ENCODE data around the gene DDIAS.
"Not testable (repeated sequence)": the region's sequence is repeated elsewhere in the genome, so short reads cannot be mapped to it uniquely, and the experiment has no call there.

The DDIAS gene

DNA sequence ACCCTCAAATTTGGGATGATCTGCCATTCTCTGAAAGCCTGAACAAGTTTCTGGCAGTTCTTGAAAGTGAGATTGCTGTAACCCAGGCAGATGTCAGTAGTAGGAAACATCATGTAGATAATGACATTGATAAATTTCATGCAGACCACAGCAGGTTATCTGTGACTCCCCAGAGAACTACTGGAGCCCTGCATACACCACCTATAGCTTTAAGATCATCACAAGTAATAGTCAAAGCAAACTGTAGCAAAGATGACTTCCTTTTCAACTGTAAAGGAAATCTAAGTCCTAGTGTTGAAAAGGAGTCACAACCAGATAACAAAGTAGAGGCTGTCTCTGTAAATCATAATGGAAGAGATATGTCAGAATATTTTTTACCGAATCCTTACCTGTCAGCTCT lies 31.0 kb downstream of the DDIAS start:
- Mint-ChIP-seq H3K4me3 (no peak overlapping the region), H3K36me3 (peaks cover 4% of the 10 kb centered on the region), H3K9me3 (no peaks in the 10 kb centered on the region), H3K27ac (no peak overlapping the region), H3K4me1 (peaks cover 38% of the 10 kb centered on the region), H3K27me3 (no peaks in the 10 kb centered on the region)

DNA sequence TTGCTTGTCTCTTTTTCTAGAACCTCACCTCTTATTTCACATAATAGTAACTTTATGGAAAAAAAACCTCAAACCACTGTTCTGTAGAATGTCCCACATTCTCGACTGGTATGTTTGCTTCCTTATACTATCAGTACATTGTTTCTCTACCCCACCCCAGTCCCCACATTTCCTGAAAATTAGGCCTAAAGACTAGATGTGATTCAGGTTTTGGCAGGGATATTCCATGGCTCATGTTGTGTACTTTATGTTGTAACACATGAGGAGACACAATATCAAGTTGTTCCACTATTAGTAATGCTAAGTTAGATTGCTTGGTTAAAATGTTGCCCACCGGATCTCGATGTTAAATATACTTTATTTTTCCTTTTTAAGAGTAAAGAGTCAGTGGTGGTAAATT lies 34.7 kb downstream of the DDIAS start:
- H3K4me1 Mint-ChIP-seq, result peaks cover 38% of the 10 kb centered on the region
- H3K27me3 Mint-ChIP-seq, result no peaks in the 10 kb centered on the region
- H3K27ac Mint-ChIP-seq, result no peak overlapping the region
- no peak overlapping the region for H3K4me3 Mint-ChIP-seq
- H3K36me3 Mint-ChIP-seq, result peaks cover 7% of the 10 kb centered on the region
- H3K9me3 Mint-ChIP-seq, result no peaks in the 10 kb centered on the region

DNA sequence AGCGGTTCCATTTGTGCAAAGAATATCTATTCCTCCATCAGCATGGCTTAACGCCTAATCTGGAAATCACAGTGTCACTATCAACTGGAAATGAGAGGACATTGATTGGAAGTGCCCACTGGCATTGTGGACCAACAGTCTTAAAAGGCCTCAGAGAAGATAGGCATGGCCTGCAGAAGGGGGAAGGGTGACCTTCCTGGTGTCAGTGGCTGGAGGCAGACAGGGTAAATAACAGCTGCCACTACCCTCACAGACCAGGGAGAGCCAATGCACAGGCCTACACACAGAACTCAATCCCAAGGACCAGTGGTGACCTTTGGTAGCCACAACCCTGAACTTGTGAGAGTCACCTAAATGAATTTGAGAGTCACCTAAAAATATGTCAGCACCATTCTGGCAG lies 36.0 kb downstream of the DDIAS start:
- no peak overlapping the region for H3K4me3 Mint-ChIP-seq

DNA sequence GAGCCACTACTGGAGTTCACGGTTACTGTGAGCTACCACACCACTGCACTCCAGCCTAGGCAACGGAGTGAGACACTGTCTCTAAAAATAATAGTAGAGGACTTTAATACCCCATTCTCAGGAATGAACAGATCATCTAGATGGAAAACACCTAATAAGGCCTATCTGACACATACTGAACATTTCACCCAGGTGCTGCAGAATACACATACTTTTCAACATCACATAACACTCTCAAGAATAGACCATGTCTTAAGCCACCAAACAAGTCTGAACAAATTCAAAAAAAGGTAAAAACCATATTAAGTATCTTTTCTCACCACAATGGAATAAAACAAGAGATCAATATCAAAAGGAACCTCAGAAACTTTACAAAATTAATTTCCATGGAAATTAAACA lies 37.9 kb downstream of the DDIAS start:
- H3K9me3 Mint-ChIP-seq, result no peaks in the 10 kb centered on the region
- no peaks in the 10 kb centered on the region for H3K27me3 Mint-ChIP-seq
- peaks cover 3% of the 10 kb centered on the region for H3K36me3 Mint-ChIP-seq
- no peak overlapping the region for H3K4me3 Mint-ChIP-seq
- H3K4me1 Mint-ChIP-seq, result peaks cover 25% of the 10 kb centered on the region
- peak overlapping the region; percentile 71 for H3K27ac Mint-ChIP-seq

More for the DNA sequence above, 36.0 kb downstream of the DDIAS start:
- Mint-ChIP-seq H3K4me1 (peaks cover 38% of the 10 kb centered on the region), H3K27me3 (no peaks in the 10 kb centered on the region), H3K9me3 (no peaks in the 10 kb centered on the region), H3K36me3 (peaks cover 7% of the 10 kb centered on the region), H3K27ac (no peak overlapping the region)

DNA sequence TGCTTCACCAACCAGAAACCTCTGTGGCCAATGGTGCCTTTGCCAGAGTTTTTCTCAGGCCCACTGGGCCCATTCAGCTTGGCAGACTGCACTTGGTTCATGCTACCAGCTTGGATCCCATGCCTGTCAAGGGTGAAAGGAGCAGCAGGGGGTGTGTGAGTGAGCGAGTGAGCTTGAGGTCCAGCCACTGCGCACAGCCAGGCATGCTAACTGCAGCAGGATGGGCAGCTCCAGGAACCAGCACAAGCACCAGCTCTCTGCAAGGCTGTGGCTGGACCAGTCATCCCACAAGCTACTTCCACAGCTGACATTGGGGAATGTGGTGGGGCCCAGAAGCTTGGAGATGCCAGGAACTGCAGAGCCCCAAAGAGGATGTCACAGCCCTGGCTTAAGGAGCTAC lies 40.8 kb downstream of the DDIAS start:
- Mint-ChIP-seq H3K4me3 (no peak overlapping the region), H3K27me3 (no peaks in the 10 kb centered on the region), H3K9me3 (no peaks in the 10 kb centered on the region), H3K27ac (no peak overlapping the region), H3K4me1 (peaks cover 28% of the 10 kb centered on the region), H3K36me3 (peaks cover 5% of the 10 kb centered on the region)

DNA sequence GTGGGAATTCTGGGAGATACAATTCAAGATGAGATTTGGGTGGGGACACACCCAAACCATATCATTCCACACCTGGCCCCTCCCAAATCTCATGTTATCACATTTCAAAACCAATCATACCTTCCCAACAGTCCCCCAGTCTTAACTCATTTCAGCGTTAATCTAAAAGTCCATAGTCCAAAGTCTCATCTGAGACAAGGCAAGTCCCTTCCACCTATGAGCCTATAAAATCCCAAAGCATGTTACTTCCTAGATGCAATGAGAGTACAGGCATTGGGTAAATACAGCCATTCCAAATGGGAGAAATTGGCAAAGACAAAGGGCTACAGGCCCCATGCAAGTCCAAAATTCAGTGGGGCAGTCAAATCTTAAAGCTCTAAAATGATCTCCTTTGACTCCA lies 41.9 kb downstream of the DDIAS start:
- H3K27me3 Mint-ChIP-seq, H3K4me3 Mint-ChIP-seq, H3K9me3 Mint-ChIP-seq, H3K36me3 Mint-ChIP-seq, H3K27ac Mint-ChIP-seq: not testable (repeated sequence)
- peaks cover 33% of the 10 kb centered on the region for H3K4me1 Mint-ChIP-seq

DNA sequence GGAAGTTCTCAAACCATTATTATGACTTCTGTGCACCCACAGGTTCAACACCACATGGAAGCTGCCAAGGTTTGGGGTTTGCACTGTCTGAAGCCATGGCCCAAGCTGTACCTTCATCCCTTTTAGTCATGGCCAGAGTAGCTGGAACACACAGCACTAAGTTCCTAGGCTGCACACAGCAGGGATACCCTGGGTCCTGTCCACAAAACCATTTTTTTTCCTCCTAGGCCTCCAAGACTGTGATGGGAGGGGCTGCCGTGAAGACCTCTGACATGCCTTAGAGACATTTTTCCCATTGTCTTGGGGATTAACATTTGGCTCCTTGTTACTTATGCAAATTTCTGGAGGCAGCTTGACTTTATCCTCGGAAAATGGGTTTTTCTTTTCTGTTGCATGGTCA lies 42.7 kb downstream of the DDIAS start:
- Mint-ChIP-seq H3K27me3 (no peaks in the 10 kb centered on the region), H3K4me3 (no peak overlapping the region), H3K9me3 (peaks cover 7% of the 10 kb centered on the region), H3K4me1 (peaks cover 37% of the 10 kb centered on the region), H3K36me3 (peaks cover 5% of the 10 kb centered on the region), H3K27ac (no peak overlapping the region)

DNA sequence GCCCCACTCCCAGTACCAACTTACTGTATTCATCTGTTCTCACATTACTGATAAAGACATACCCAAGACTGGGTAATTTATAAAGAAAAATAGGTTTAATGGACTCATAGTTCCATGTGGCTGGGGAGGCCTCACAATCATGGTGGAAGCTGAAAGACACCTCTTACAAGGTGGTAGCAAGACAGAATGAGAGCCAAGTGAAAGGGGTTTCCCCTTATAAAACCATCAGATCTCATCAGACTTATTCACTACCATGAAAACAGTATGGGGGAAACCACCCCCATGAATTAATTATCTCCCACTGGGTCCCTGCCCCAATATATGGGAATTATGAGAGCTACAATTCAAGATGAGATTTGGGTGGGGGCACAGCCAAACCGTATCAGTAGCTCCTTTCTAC lies 43.5 kb downstream of the DDIAS start:
- not testable (repeated sequence) for H3K36me3 Mint-ChIP-seq, H3K4me3 Mint-ChIP-seq, H3K27me3 Mint-ChIP-seq
- peak overlapping the region; percentile 13 for H3K27ac Mint-ChIP-seq
- H3K4me1 Mint-ChIP-seq, result peaks cover 36% of the 10 kb centered on the region
- H3K9me3 Mint-ChIP-seq, result peaks cover 11% of the 10 kb centered on the region

DNA sequence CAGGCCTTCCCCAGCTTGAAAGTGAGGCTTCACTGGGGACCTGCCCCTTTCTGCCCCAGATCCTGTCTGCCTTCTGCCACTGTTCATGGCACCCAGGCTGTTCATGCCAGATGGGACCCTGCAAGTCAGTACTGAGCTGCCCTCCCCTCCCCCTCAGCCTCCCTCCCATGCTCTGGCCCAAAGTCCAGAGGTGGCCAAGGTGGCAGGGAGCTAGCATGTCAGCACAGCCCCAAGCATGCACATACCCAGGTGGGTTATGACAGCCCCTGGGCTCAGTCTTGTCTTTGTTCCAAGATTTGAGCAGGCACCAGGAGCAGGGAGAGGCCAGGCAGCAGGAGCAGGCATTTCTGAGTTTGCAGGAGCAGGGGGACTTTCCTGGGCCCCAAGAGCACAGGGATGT lies 44.1 kb downstream of the DDIAS start:
- Mint-ChIP-seq H3K4me3 (no peak overlapping the region), H3K4me1 (peaks cover 32% of the 10 kb centered on the region), H3K36me3 (peaks cover 7% of the 10 kb centered on the region), H3K9me3 (peaks cover 11% of the 10 kb centered on the region), H3K27ac (no peak overlapping the region), H3K27me3 (no peaks in the 10 kb centered on the region)

DNA sequence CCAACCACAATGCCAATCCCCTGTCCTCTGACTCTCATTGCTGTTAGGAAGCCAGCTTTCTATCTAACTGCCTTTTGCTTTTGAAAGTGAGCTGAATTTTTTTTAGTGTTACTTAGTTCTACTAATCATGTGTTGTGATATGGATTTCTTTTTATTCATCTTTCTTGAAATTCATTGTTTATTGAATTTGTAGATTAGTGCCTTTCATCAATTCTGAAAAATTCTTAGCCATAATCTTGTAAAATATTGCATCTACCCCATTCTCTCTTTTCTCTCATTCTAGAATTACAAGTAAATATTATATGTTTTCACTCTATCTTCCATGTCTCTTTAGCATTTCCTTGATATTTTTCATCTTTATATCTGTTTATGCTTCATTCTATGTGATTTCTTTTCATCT lies 47.8 kb downstream of the DDIAS start:
- Mint-ChIP-seq H3K27me3 (no peaks in the 10 kb centered on the region), H3K27ac (no peak overlapping the region), H3K4me1 (peaks cover 23% of the 10 kb centered on the region), H3K36me3 (peaks cover 24% of the 10 kb centered on the region), H3K9me3 (peaks cover 23% of the 10 kb centered on the region), H3K4me3 (no peak overlapping the region)

DNA sequence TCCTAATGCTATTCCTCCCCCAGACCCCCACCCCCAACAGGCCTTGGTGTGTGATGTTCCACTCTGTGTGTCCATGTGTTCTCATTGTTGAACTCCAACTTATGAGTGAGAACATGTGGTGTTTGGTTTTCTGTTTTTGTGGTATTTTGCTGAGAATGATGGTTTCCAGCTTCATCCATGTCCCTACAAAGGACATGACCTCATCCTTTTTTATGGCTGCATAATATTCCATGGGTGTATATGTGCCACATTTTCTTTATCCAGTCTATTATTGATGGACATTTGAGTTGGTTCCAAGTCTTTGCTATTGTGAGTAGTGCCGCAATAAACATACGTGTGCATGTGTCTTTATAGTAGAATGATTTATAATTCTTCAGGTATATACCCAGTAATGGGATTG lies 49.0 kb downstream of the DDIAS start:
- H3K4me3 Mint-ChIP-seq, H3K27me3 Mint-ChIP-seq, H3K27ac Mint-ChIP-seq: not testable (repeated sequence)
- Mint-ChIP-seq H3K36me3 (peaks cover 33% of the 10 kb centered on the region), H3K4me1 (peaks cover 26% of the 10 kb centered on the region), H3K9me3 (peaks cover 31% of the 10 kb centered on the region)

DNA sequence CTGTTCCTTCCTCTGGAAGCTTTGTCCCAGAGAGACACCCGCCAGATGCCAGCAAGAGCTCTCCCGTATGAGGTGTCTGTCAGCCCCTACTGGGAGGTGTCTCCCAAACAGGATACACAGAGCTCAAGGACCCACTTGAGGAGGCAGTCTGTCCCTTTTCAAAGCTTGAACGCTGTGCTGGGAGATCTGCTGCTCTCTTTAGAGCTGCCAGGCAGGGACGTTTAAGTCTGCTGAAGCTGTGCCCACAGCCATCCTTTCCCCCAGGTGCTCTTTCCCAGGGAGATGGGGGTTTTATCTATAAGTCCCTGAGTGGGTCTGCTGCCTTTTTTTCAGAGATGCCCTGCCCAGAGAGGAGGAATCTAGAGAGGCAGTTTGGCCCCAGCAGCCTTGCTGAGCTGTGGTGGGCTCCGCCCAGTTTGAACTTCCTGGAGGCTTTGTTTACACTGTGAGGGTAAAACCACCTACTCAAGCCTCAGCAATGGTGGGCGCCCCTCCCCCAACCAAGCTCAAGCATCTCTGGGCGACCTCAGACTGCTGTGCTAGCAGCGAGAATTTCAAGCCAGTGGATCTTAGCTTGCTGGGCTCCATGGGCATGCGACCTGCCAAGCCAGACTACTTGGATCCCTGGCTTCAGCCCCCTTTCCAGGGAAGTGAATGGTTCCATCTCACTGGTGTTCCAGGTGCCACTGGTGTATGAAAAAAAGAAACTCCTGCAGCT lies 54.4 kb downstream of the DDIAS start:
- H3K4me3 Mint-ChIP-seq, result peak overlapping the region; percentile 41
- not testable (repeated sequence) for H3K27ac Mint-ChIP-seq, H3K27me3 Mint-ChIP-seq
- H3K9me3 Mint-ChIP-seq, result peaks cover 31% of the 10 kb centered on the region
- H3K4me1 Mint-ChIP-seq, result peaks cover 62% of the 10 kb centered on the region
- H3K36me3 Mint-ChIP-seq, result peaks cover 40% of the 10 kb centered on the region

DNA sequence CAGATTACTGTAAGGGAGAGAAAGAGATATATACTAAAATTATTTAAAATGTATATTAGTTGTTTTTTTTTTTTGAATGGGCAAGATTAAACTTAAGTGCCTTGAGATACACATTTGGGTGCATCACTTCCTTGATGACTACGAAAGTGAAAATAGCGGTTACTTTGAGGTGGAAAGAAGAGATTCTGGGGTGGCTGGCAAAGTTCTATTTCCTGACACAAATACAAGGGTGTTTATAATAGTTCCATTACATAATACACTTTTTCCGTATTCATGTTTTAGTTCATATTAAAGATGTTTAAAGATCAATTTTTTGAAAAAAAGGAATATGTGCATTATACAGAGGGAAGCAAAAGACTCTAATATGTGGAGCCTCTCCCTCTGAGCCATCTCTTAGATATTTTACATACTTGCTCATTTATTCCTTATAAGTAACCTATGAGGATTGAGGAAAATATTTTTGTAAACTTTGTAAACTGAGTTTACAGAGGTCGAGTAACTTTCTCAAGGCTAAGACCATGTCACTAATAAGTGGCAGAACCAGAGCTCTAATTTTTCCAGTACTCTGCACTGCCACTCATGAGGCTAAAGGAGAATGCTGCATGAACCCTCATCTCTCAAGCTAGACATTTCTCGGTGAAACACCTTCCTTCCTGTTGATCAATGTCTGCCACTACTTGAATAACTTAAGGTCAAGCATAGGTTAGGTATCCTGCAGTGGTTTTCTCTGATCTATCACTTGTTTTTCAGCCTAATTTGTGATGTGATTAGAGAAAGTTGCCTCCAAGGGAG lies 58.6 kb downstream of the DDIAS start:
- Mint-ChIP-seq H3K9me3 (peaks cover 13% of the 10 kb centered on the region), H3K4me3 (peak overlapping the region; percentile 68), H3K27ac (peak overlapping the region; percentile 84), H3K4me1 (peaks cover 90% of the 10 kb centered on the region), H3K36me3 (peaks cover 13% of the 10 kb centered on the region), H3K27me3 (no peaks in the 10 kb centered on the region)

DNA sequence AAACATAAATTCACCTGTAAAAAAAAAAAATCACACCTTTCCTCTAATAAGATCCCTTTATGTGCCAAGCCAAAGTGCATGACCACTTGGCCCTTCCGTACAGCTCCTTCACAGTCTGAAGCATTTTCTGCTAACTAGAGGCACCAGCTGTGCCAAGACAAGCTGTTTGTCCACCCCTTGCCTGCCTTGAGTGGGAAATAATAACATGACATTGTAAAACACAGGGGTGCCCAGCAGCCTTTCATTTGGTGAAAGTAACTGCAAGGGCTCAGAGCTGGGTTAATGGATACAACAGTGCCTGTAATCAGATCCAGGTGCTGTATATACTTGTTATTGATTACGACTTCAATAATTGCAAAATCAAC lies 59.2 kb downstream of the DDIAS start:
- peak overlapping the region; percentile 68 for H3K4me3 Mint-ChIP-seq
- H3K27me3 Mint-ChIP-seq, result no peaks in the 10 kb centered on the region
- H3K36me3 Mint-ChIP-seq, result peaks cover 10% of the 10 kb centered on the region
- H3K27ac Mint-ChIP-seq, result peak overlapping the region; percentile 84
- peaks cover 9% of the 10 kb centered on the region for H3K9me3 Mint-ChIP-seq
- peaks cover 90% of the 10 kb centered on the region for H3K4me1 Mint-ChIP-seq

DNA sequence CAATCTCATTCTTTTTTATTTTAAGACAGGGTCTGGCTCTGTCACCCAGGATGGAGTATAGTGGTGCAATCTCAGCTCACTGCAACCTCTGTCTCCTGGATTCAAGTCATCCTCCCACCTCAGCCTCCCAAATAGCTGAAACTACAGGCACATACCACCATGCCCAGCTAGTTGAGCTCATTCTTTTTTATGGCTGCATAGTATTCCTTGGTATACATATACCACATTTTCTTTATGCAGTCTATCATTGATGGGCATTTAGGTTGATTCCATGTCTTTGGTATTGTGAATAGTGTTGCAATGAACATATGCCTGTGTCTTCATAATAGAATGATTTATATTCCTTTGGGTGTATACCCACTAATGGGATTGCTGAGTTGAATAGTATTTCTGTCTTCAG lies 60.5 kb downstream of the DDIAS start:
- not testable (repeated sequence) for H3K27me3 Mint-ChIP-seq, H3K9me3 Mint-ChIP-seq, H3K36me3 Mint-ChIP-seq, H3K27ac Mint-ChIP-seq, H3K4me3 Mint-ChIP-seq
- H3K4me1 Mint-ChIP-seq, result peaks cover 85% of the 10 kb centered on the region

DNA sequence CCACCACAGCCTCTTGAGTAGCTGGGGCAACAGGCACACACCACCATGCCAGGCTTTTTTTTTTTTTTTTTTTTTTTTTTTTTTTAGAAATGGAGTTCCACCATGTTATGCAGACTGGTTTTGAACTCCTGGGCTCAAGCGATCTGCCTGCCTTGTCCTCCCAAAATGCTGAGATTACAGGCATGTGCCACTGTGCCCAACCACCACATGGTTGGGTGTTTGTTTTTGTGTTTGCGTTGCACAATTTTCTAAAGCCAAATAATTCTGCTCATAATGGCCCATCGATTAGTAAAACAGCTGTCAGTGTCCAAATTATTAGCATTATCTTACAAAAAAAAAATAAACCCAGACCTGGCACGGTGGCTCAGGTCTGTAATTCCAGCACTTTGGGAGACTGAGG lies 65.8 kb downstream of the DDIAS start:
- no peaks in the 10 kb centered on the region for H3K9me3 Mint-ChIP-seq
- H3K4me1 Mint-ChIP-seq, result peaks cover 72% of the 10 kb centered on the region
- H3K4me3 Mint-ChIP-seq, result no peak overlapping the region
- H3K27me3 Mint-ChIP-seq, result no peaks in the 10 kb centered on the region
- H3K27ac Mint-ChIP-seq, result no peak overlapping the region
- H3K36me3 Mint-ChIP-seq, result no peaks in the 10 kb centered on the region

All from activated naive CD4-positive, alpha-beta T cell treated with anti-CD3 and anti-CD28 coated beads, Interleukin-2, amount 50 U/mL, for 24 hours (primary cell).